K562 (cell line): Measurements from ENCODE around the gene ZNF335. TPM values are rescaled to one million over a fixed set of nuclear protein-coding genes. Genes with fewer than 3 reads are reported as not detected.
A peak's percentile ranks its signal among the peaks of the same experiment; 100 is the strongest.

ENCODE experiments used
- ATAC-seq: fragments of 200-7000 bp; cut with Tn5 transposase; 3 replicates; pipeline ENCODE4 v1.9.1; 2020; ENCODE audit warnings: moderate library complexity
- BruUV-seq: library from RNA; stranded (reverse); fragments of 400-500 nt; replicated peaks from 2 replicates; lab custom pipeline; 2021; lab: Mats Ljungman, UMichigan
- CTCF ChIA-PET: fragments of 300-600 bp; formaldehyde crosslinking; extraction: SDS; loops from one replicate; lab custom pipeline; 2021; ENCODE audit warnings: low intra/inter-chr PET ratio; lab: Yijun Ruan, JAX
- POLR2A ChIA-PET: fragments of 300-600, 350-650 bp; sonication (Branson Sonifier 250); formaldehyde crosslinking; extraction: SDS; loops from one replicate; lab custom pipeline; 2021; ENCODE audit warnings: antibody characterized with exemption, inconsistent platforms; lab: Yijun Ruan, JAX
- DNase-seq, 4 experiments: peaks; one replicate each; pipeline versions ENCODE4 v3.0.0 to v3.0.0-alpha.2; 2011 to 2018; ENCODE audit warnings: low spot score in 3 of 4, mixed read lengths in 3 of 4; ENCODE audit errors: extremely low read depth in 1 of 4
- FAIRE-seq: peaks from 2 replicates; lab custom pipeline; 2011; peaks lifted over from hg19 to GRCh38; lab: Jason Lieb, UNC
- H2AFZ ChIP-seq: 2 replicates; pipeline ENCODE4 v1.6.0; 2011; ENCODE audit warnings: low read depth, low read length, control low read depth, inconsistent platforms
- H3K27ac ChIP-seq: fragments of 200-600 bp; 3 replicates; pipeline ENCODE4 v1.8.0; 2011; ENCODE audit warnings: low read depth, mild to moderate bottlenecking, control low read depth, inconsistent platforms, low read length, moderate library complexity, mixed read lengths; ENCODE audit errors: extremely low read depth
- H3K27me3 ChIP-seq, 2 experiments: fragments of 300-600 bp in 1 of 2; 2 replicates in 1 of 2; 3 replicates in 1 of 2; pipeline versions ENCODE4 v1.6.0 to v1.8.0; 2011; ENCODE audit warnings: inconsistent platforms in 2 of 2, low read length in 2 of 2, mild to moderate bottlenecking in 1 of 2, mixed read lengths in 1 of 2, moderate library complexity in 1 of 2; ENCODE audit not compliant: control insufficient read depth in 2 of 2, insufficient read depth in 2 of 2
- H3K36me3 ChIP-seq: fragments of 300-600 bp; 3 replicates; pipeline ENCODE4 v1.8.0; 2011; ENCODE audit warnings: mild to moderate bottlenecking, low read length, inconsistent platforms; ENCODE audit not compliant: control insufficient read depth, insufficient read depth
- H3K4me1 ChIP-seq, 2 experiments: fragments of 200-600 bp in 1 of 2; replicated peaks in 1 of 2; 2 replicates in 1 of 2; 3 replicates in 1 of 2; pipeline versions ENCODE4 v1.5.1 to v1.8.0; 2011; ENCODE audit warnings: inconsistent platforms in 2 of 2, low read length in 2 of 2, mild to moderate bottlenecking in 1 of 2, mixed read lengths in 1 of 2, moderate library complexity in 1 of 2; ENCODE audit not compliant: control insufficient read depth in 2 of 2, insufficient read depth in 2 of 2
- H3K4me2 ChIP-seq: 2 replicates; pipeline ENCODE4 v1.6.1; 2011; ENCODE audit warnings: low read length, control low read depth, inconsistent platforms, mixed read lengths; ENCODE audit not compliant: insufficient read depth
- H3K4me3 ChIP-seq: fragments of 200-600 bp; sonication (generic), shearing (Covaris generic); 2 replicates; pipeline ENCODE4 v1.5.1; 2016; ENCODE audit warnings: control low read depth, inconsistent platforms
- H3K79me2 ChIP-seq: fragments of 200-600 bp; 3 replicates; pipeline ENCODE4 v1.8.0; 2011; ENCODE audit warnings: low read length, inconsistent platforms; ENCODE audit not compliant: control insufficient read depth, insufficient read depth
- H3K9ac ChIP-seq, 2 experiments: 2 replicates each; pipeline versions ENCODE4 v1.6.0 to v1.6.1; 2011; ENCODE audit warnings: low read depth in 2 of 2, low read length in 2 of 2, control low read depth in 1 of 2, inconsistent platforms in 1 of 2, mild to moderate bottlenecking in 1 of 2, mixed read lengths in 1 of 2; ENCODE audit not compliant: insufficient read depth in 1 of 2
- H3K9me1 ChIP-seq: one replicate; pipeline ENCODE4 v1.6.0; 2011; ENCODE audit warnings: inconsistent platforms, mild to moderate bottlenecking, low read length, moderate library complexity; ENCODE audit not compliant: control insufficient read depth, insufficient read depth
- H3K9me3 ChIP-seq: replicated peaks from 2 replicates; pipeline ENCODE4 v1.5.1; 2011; ENCODE audit warnings: low read depth, low read length, inconsistent platforms; ENCODE audit not compliant: control insufficient read depth, insufficient read depth
- H4K20me1 ChIP-seq: replicated peaks from 2 replicates; pipeline ENCODE4 v1.6.1; 2011; ENCODE audit warnings: low read length, inconsistent platforms, mixed read lengths; ENCODE audit not compliant: control insufficient read depth, insufficient read depth
- BMI1 ChIP-seq: fragments of 150-350 bp; IDR thresholded peaks from 2 replicates; pipeline ENCODE4 v1.6.1; 2014; ENCODE audit warnings: low read length
- CREB5 ChIP-seq: fragments of 250-450 bp; sonication (Bioruptor Pico); IDR thresholded peaks from 2 replicates; pipeline ENCODE4 v1.5.0; 2020; ENCODE audit warnings: mild to moderate bottlenecking
- FOXP4 ChIP-seq: sonication (generic); formaldehyde crosslinking; IDR thresholded peaks from 2 replicates; pipeline ENCODE4 v1.8.0; 2022; ENCODE audit warnings: mild to moderate bottlenecking, missing genetic modification reagents, borderline replicate concordance
- HDAC8 ChIP-seq: fragments of 450-650 bp; IDR thresholded peaks from 2 replicates; pipeline ENCODE4 v1.6.1; 2016; ENCODE audit warnings: mild to moderate bottlenecking, missing genetic modification characterization, moderate library complexity, missing compliant biosample characterization
- PKNOX1 ChIP-seq: fragments of 450-650 bp; IDR thresholded peaks from 2 replicates; pipeline ENCODE4 v1.6.1; 2016
- RFX1 ChIP-seq: fragments of 450-650 bp; IDR thresholded peaks from 2 replicates; pipeline ENCODE4 v1.6.1; 2016; ENCODE audit warnings: mild to moderate bottlenecking, moderate library complexity
- ZBTB2 ChIP-seq: fragments of 450-650 bp; IDR thresholded peaks from 2 replicates; pipeline ENCODE4 v1.6.1; 2016; ENCODE audit warnings: antibody characterized with exemption
- ZNF655 ChIP-seq: fragments of 250-450 bp; sonication (Bioruptor Pico); IDR thresholded peaks from 2 replicates; pipeline ENCODE4 v1.5.0; 2021
- WGBS: fragments of 100-300 bp; shearing (Covaris generic); methylation state at CpG from one replicate; pipeline ENCODE4 v1.1.6; 2016; ENCODE audit warnings: low coverage, mixed read lengths; ENCODE audit not compliant: insufficient coverage; ENCODE audit errors: missing lambda C conversion rate; 5-methylcytosine and 5-hydroxymethylcytosine counted together
- in situ Hi-C: fragments of 300-500 bp; cut with MboI; formaldehyde crosslinking; loops from 4 replicates; pipeline ENCODE4 v1.15.0; 2018; ENCODE audit warnings: inconsistent platforms, mixed read lengths
- intact Hi-C: fragments of 100-400 bp; cut with micrococcal nuclease; formaldehyde crosslinking; loops from 2 replicates; pipeline ENCODE4 v1.14.2; 2022
- polyA plus RNA-seq, 8 experiments: library from polyadenylated mRNA; depleted of rRNA in 4 of 8; stranded (reverse) in 5 of 8; unstranded in 3 of 8; fragments of >200 nt; fragmentation: Nextera tagmentation in 2 of 8; fragmentation: Illumina TruSeq in 1 of 8; extraction: Ambion mirVana in 2 of 8; extraction: Trizol in 1 of 8; gene quantifications; 2 replicates each; pipeline versions ENCODE4 v1.2.1 to v1.2.3, GENCODE V29; 2011 to 2014; ENCODE audit warnings: inconsistent platforms in 1 of 8, missing spikeins in 1 of 8
- total RNA-seq, 7 experiments: library from RNA; depleted of rRNA in 6 of 7; stranded (reverse); fragments of >200 nt in 6 of 7; fragmentation: Illumina TruSeq in 2 of 7; extraction: Trizol in 2 of 7; gene quantifications; 2 replicates each; pipeline versions ENCODE4 v1.2.1 to v1.2.3, GENCODE V29; 2011 to 2021; ENCODE audit warnings: low replicate concordance in 1 of 7

ZNF335 gene
- total and polyA plus RNA-seq, 9 of the 15 experiments (the other 6 are each of a cell fraction or from before 2014, with no cell fraction given): 0.39 to 16.0 (median 7.6) TPM

GRCh38 chr20:45921337-45922189 lies 50.4 kb downstream of the ZNF335 start:
- Histone ChIP-seq H3K36me3 (no peaks in the 10 kb centered on the region), H3K27me3 (no peaks in the 10 kb centered on the region), H3K9me1 (no peaks in the 10 kb centered on the region), H3K4me2 (no peak overlapping the region), H3K79me2 (no peaks in the 10 kb centered on the region), H3K27ac (no peak overlapping the region), H4K20me1 (0 out of 2 replicates have a peak, but pooled peaks cover 3% of the 10 kb centered on the region), H3K4me1 (peaks cover 10% of the 10 kb centered on the region in 2 experiments; a peak in 4 of 5 replicates), H3K9me3 (no peaks in the 10 kb centered on the region), H3K4me3 (no peak overlapping the region), H2AFZ (no peak overlapping the region), H3K9ac (no peak overlapping the region)
- no TSS peak for BruUV-seq
- in situ Hi-C loops (no loop called here), intact Hi-C loops (no loop called here)
- DNase-seq: no peak
- CTCF ChIA-PET: no interaction called here
- 34% methylated on average over 11 of the region's 11 CpGs for WGBS
- POLR2A ChIA-PET: interaction anchor here (0.6 to 8.0 kb wide), 6 partner anchors 11 to 53 kb away, joined by 3 to 91 read pairs (median 4); partner anchors contain the start of gene PCIF1
- no peak for ATAC-seq
- FAIRE-seq: no peak
- no peak for TF ChIP-seq ZBTB2
- 0 out of 2 replicates have a peak, but pooled peaks have one; percentile 7 for TF ChIP-seq PKNOX1
- no peak for TF ChIP-seq CREB5
- no peak for TF ChIP-seq ZNF655 (CRISPR knock-in tag)
- TF ChIP-seq FOXP4 (CRISPR knock-in tag): no peak
- TF ChIP-seq BMI1: no peak
- peak; percentile 36; the same call in 1 of the 2 replicates for TF ChIP-seq RFX1
- no peak for TF ChIP-seq HDAC8 (tag)
